BJ (cell line): Measurements from ENCODE around the gene PHF2. TPM values are rescaled to one million over a fixed set of nuclear protein-coding genes. Genes with fewer than 3 reads are reported as not detected.

Source experiments
- CTCF ChIA-PET: fragments of 350-600 bp; formaldehyde crosslinking; extraction: SDS; loops from one replicate; lab custom pipeline; 2021; ENCODE audit warnings: antibody characterized with exemption, inconsistent platforms; lab: Yijun Ruan, JAX
- POLR2A ChIA-PET: fragments of 300-600 bp; sonication (Branson Sonifier 250); formaldehyde crosslinking; extraction: SDS; loops from one replicate; lab custom pipeline; 2021; ENCODE audit warnings: antibody characterized with exemption; lab: Charles Lee
- DNase-seq: peaks from one replicate; pipeline ENCODE4 v3.0.0-alpha.2; 2011; ENCODE audit warnings: low read depth
- H3K27me3 ChIP-seq: 2 replicates; pipeline ENCODE4 v1.6.0; 2011; ENCODE audit warnings: low read length; ENCODE audit not compliant: control insufficient read depth, insufficient read depth
- H3K36me3 ChIP-seq: 2 replicates; pipeline ENCODE4 v1.5.1; 2011; ENCODE audit warnings: low read length; ENCODE audit not compliant: control insufficient read depth, insufficient read depth
- H3K4me3 ChIP-seq: 2 replicates; pipeline ENCODE4 v1.5.1; 2011; ENCODE audit warnings: low read depth, mild to moderate bottlenecking, control low read depth, low read length
- polyA plus RNA-seq: library from polyadenylated mRNA; depleted of rRNA; stranded (reverse); fragments of >200 nt; gene quantifications from 2 replicates; pipeline ENCODE4 v1.2.3, GENCODE V29; 2011
- TF ChIP-seq, protein P1 (sequence below): IDR thresholded peaks from 2 replicates; pipeline ENCODE4 v1.5.1; 2011; ENCODE audit warnings: low read depth, mild to moderate bottlenecking, control low read depth, inconsistent platforms, low read length, moderate library complexity; ENCODE audit not compliant: insufficient read depth

The PHF2 gene
- polyA plus RNA-seq, 1 experiment, result 9.4 TPM

DNA sequence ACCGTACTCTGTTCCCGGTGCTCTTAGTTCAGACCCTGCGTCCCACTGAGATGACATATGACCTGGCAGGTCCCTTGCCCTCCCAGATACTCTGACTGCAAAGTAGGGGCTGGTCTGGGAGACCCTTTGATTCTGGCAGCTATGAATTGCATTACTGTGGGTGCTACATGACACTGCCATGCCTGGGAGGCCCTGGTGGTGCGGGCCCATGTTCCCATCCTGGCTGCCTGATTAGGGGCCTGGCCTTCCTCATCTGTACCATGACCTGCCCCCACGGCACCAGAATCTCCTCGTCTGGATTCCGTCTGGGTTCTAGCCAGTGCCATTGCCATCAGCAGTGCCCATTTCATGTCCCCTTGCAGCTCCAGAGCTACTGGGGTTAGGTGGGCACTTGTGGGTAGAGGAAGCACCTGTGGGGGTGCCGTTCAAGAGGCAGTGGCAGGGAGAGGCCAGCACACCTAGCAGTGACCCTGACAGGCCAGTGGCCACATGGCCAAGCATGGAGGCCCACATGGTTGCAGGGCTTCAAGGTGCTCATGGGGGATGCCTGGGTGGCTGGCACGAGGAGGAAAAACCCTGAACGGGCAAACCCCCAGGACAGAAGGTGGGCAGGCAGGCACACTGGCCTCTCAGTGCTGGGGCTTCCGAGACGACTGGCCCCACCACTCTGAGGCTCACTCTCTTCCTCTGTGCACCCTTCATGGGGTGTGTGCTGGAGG, 69.7 kb downstream of the PHF2 start:
- Histone ChIP-seq H3K27me3 (no peaks in the 10 kb centered on the region), H3K4me3 (no peak overlapping the region), H3K36me3 (peaks cover 24% of the 10 kb centered on the region)
- no peak for DNase-seq
- CTCF ChIA-PET, result no interaction called here
- POLR2A ChIA-PET, result no interaction called here
- TF ChIP-seq, protein P1, sequence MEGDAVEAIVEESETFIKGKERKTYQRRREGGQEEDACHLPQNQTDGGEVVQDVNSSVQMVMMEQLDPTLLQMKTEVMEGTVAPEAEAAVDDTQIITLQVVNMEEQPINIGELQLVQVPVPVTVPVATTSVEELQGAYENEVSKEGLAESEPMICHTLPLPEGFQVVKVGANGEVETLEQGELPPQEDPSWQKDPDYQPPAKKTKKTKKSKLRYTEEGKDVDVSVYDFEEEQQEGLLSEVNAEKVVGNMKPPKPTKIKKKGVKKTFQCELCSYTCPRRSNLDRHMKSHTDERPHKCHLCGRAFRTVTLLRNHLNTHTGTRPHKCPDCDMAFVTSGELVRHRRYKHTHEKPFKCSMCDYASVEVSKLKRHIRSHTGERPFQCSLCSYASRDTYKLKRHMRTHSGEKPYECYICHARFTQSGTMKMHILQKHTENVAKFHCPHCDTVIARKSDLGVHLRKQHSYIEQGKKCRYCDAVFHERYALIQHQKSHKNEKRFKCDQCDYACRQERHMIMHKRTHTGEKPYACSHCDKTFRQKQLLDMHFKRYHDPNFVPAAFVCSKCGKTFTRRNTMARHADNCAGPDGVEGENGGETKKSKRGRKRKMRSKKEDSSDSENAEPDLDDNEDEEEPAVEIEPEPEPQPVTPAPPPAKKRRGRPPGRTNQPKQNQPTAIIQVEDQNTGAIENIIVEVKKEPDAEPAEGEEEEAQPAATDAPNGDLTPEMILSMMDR, result no peak

DNA sequence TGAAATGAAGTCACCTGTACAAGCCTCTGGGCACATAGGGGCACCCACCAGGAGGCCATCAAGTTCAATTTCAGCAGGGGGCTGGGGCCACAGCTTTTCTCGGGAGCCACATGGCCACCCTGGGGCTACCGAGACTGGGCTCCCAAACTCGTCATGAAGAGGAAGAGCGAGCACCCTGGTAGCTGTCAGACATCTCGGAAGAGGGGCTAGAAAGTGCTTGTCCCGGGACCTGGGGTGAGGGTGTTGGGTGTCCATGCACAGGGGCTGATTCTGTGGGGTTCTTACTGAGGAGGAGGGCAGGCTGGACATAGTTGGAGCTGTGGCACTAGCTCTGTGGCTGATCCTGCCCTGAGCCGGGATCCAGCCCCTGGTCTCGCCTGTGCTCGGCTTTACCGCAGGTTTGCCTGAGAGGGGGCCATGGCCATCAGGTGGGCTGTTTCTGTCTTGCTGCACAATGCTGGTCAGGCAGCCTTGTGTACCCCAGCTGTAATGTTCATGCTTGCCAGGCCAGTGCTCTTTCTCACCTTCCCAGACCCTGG, 70.3 kb downstream of the PHF2 start:
- Histone ChIP-seq H3K36me3 (peaks cover 27% of the 10 kb centered on the region), H3K27me3 (no peaks in the 10 kb centered on the region), H3K4me3 (no peak overlapping the region)
- no peak for DNase-seq
- TF ChIP-seq, protein P1, result no peak
- CTCF ChIA-PET, result no interaction called here
- POLR2A ChIA-PET, result no interaction called here

DNA sequence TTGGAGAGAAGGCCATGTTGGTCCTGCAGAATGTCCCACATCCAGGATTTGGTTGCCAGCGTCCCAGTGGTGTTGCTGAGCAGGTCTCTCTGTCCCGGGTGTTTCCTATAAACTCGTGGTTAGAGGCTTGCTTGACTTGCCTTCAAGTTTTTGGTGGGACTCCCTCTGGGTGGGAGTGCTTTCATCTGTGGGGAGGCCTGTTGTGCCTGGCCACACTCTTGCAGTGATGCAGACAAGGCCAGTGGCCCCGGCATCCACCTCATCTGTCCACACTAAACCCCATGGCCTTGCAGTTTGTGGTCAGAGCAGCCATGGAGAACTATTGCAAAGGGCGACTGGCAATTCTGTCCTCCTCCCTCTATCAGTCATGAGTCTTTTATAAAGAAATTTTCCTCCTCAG, 71.8 kb downstream of the PHF2 start:
- POLR2A ChIA-PET, result no interaction called here

DNA sequence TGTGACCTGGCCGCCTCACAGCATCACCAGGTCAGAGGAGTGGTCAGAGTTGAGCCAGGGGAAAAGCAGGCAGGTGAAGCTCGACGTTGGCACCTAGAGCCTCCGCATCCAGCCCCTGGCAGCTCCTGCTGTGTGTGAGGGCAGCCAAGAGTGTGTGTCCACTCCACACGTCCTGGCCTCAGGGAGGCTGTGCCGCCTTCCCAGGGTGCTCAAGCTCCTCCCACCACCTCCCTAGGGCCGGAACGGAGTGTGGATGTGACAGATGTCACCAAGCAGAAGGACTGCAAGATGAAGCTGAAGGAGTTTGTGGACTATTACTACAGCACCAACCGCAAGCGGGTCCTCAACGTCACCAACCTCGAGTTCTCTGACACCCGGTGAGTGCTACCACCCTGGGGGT, 72.5 kb downstream of the PHF2 start:
- TF ChIP-seq, protein P1, result no peak
- ChIA-PET CTCF (no interaction called here), POLR2A (no interaction called here)
- no peaks in the 10 kb centered on the region for H3K27me3 ChIP-seq
- H3K36me3 ChIP-seq, result peaks cover 30% of the 10 kb centered on the region
- no peak overlapping the region for H3K4me3 ChIP-seq
- no peak for DNase-seq

More for the DNA sequence above, 71.8 kb downstream of the PHF2 start:
- no peak overlapping the region for H3K4me3 ChIP-seq
- TF ChIP-seq, protein P1, result no peak
- CTCF ChIA-PET, result interaction anchor here (0.6 kb wide), 1 partner anchor 82 kb away, joined by 3 read pairs; no protein-coding TSS in a partner anchor
- no peaks in the 10 kb centered on the region for H3K27me3 ChIP-seq
- DNase-seq, result no peak
- H3K36me3 ChIP-seq, result peaks cover 28% of the 10 kb centered on the region

DNA sequence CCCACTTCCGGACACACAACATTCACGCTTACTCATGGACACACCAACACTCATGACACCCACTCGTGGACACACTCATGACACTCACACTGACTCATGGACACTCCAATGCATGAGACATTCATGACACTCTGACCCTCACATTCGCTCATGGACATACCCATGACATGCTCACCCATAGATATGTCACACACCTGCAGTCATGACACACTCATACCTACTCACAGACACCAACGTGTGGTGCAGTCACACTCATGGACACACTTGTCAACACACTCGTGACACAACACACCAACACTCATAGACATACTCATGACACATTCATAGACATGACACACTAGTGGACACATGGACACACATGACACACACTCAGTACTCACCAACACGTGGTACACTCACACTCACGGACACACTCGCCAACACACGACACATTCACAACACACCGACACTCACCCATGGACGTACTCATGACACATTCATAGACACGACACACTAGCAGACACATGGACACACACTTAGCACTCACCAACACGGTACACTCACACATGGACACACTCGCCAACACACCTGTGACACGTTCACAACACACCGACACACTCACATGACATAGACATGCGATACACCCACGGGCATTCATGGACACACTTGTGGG, 73.4 kb downstream of the PHF2 start:
- no peak for DNase-seq
- Histone ChIP-seq H3K4me3 (no peak overlapping the region), H3K27me3 (no peaks in the 10 kb centered on the region), H3K36me3 (peaks cover 31% of the 10 kb centered on the region)
- TF ChIP-seq, protein P1, result no peak
- CTCF ChIA-PET, result no interaction called here
- POLR2A ChIA-PET, result no interaction called here
